SJSA1 (cell line): ENCODE results near the gene IFI27L1. TPM values are rescaled to one million over a fixed set of nuclear protein-coding genes. Genes with fewer than 3 reads are reported as not detected.

Experiments used
- DNase-seq, 2 experiments: peaks; one replicate each; pipeline ENCODE4 v3.0.0-alpha.2; 2015 to 2020; ENCODE audit warnings: low spot score in 2 of 2, low read depth in 1 of 2
- H3K27ac ChIP-seq: fragments of 250-450 bp; sonication (Bioruptor Pico); 2 replicates; pipeline ENCODE4 v1.5.1; 2020; ENCODE audit warnings: mild to moderate bottlenecking, moderate library complexity
- H3K27me3 ChIP-seq: fragments of 250-450 bp; sonication (Bioruptor Pico); replicated peaks from 2 replicates; pipeline ENCODE4 v1.5.1; 2020; ENCODE audit warnings: mild to moderate bottlenecking, moderate library complexity
- H3K36me3 ChIP-seq: fragments of 250-450 bp; sonication (Bioruptor Pico); 2 replicates; pipeline ENCODE4 v1.5.1; 2020; ENCODE audit warnings: mild to moderate bottlenecking
- H3K4me1 ChIP-seq: fragments of 250-450 bp; sonication (Bioruptor Pico); replicated peaks from 2 replicates; pipeline ENCODE4 v1.6.1; 2021; ENCODE audit warnings: mild to moderate bottlenecking
- H3K4me3 ChIP-seq: fragments of 250-450 bp; sonication (Bioruptor Pico); 2 replicates; pipeline ENCODE4 v1.5.1; 2020; ENCODE audit warnings: mild to moderate bottlenecking
- H3K9me3 ChIP-seq: fragments of 250-450 bp; sonication (Bioruptor Pico); replicated peaks from 2 replicates; pipeline ENCODE4 v1.5.1; 2020; ENCODE audit warnings: mild to moderate bottlenecking
- total RNA-seq: library from RNA; depleted of rRNA; stranded (reverse); fragments of >200 nt; shearing (Covaris generic); gene quantifications from 2 replicates; pipeline ENCODE4 v1.2.3, GENCODE V29; 2014

The IFI27L1 gene
- total RNA-seq, 1 experiment from 2014 or later: 23.3 TPM

- Histone ChIP-seq H3K27ac (no peak overlapping the region), H3K4me1 (no peaks in the 10 kb centered on the region), H3K27me3 (no peaks in the 10 kb centered on the region), H3K4me3 (no peak overlapping the region), H3K9me3 (no peaks in the 10 kb centered on the region), H3K36me3 (peaks cover 37% of the 10 kb centered on the region)
- no peak for DNase-seq
Observed at GRCh38 chr14:94043756-94044475, 37.2 kb upstream of the IFI27L1 start.

- no peaks in the 10 kb centered on the region for H3K4me1 ChIP-seq
- DNase-seq: no peak
- no peak overlapping the region for H3K27ac ChIP-seq
- H3K27me3 ChIP-seq: no peaks in the 10 kb centered on the region
- H3K36me3 ChIP-seq: peaks cover 42% of the 10 kb centered on the region
- no peak overlapping the region for H3K4me3 ChIP-seq
- no peaks in the 10 kb centered on the region for H3K9me3 ChIP-seq
Observed at GRCh38 chr14:94044476-94045091, 36.5 kb upstream of the IFI27L1 start.

GRCh38 chr14:94045101-94045500, 36.0 kb upstream of the IFI27L1 start:
- Histone ChIP-seq H3K27ac (no peak overlapping the region), H3K9me3 (no peaks in the 10 kb centered on the region), H3K4me1 (no peaks in the 10 kb centered on the region), H3K27me3 (no peaks in the 10 kb centered on the region), H3K36me3 (peaks cover 47% of the 10 kb centered on the region), H3K4me3 (no peak overlapping the region)
- DNase-seq: no peak

GRCh38 chr14:94045563-94046345, 35.4 kb upstream of the IFI27L1 start:
- Histone ChIP-seq H3K27me3 (no peaks in the 10 kb centered on the region), H3K36me3 (peaks cover 53% of the 10 kb centered on the region), H3K4me3 (no peak overlapping the region), H3K27ac (no peak overlapping the region), H3K9me3 (no peaks in the 10 kb centered on the region), H3K4me1 (no peaks in the 10 kb centered on the region)
- DNase-seq: no peak

GRCh38 chr14:94046696-94047250, 34.3 kb upstream of the IFI27L1 start:
- Histone ChIP-seq H3K4me1 (no peaks in the 10 kb centered on the region), H3K36me3 (peaks cover 64% of the 10 kb centered on the region), H3K27ac (no peak overlapping the region), H3K27me3 (no peaks in the 10 kb centered on the region), H3K4me3 (no peak overlapping the region), H3K9me3 (no peaks in the 10 kb centered on the region)
- DNase-seq: no peak

GRCh38 chr14:94047581-94047980, 33.5 kb upstream of the IFI27L1 start:
- no peak overlapping the region for H3K27ac ChIP-seq
- H3K4me3 ChIP-seq: no peak overlapping the region
- no peaks in the 10 kb centered on the region for H3K4me1 ChIP-seq
- DNase-seq: no peak
- no peaks in the 10 kb centered on the region for H3K9me3 ChIP-seq
- H3K36me3 ChIP-seq: peaks cover 72% of the 10 kb centered on the region
- H3K27me3 ChIP-seq: no peaks in the 10 kb centered on the region

- Histone ChIP-seq H3K4me1 (no peaks in the 10 kb centered on the region), H3K27ac (no peak overlapping the region), H3K27me3 (no peaks in the 10 kb centered on the region), H3K4me3 (no peak overlapping the region), H3K36me3 (peaks cover 79% of the 10 kb centered on the region), H3K9me3 (no peaks in the 10 kb centered on the region)
- no peak for DNase-seq
Observed at GRCh38 chr14:94048691-94049624, 32.2 kb upstream of the IFI27L1 start.

GRCh38 chr14:94049625-94050023, 31.5 kb upstream of the IFI27L1 start:
- Histone ChIP-seq H3K4me1 (no peaks in the 10 kb centered on the region), H3K4me3 (no peak overlapping the region), H3K9me3 (no peaks in the 10 kb centered on the region), H3K27ac (no peak overlapping the region), H3K36me3 (peaks cover 85% of the 10 kb centered on the region), H3K27me3 (no peaks in the 10 kb centered on the region)
- DNase-seq: no peak

- Histone ChIP-seq H3K4me3 (no peak overlapping the region), H3K4me1 (no peaks in the 10 kb centered on the region), H3K36me3 (peaks cover 87% of the 10 kb centered on the region), H3K27ac (no peak overlapping the region), H3K9me3 (no peaks in the 10 kb centered on the region), H3K27me3 (no peaks in the 10 kb centered on the region)
- DNase-seq: no peak
Observed at GRCh38 chr14:94050231-94050880, 30.8 kb upstream of the IFI27L1 start.

- no peak for DNase-seq
- Histone ChIP-seq H3K4me3 (no peak overlapping the region), H3K36me3 (peaks cover 87% of the 10 kb centered on the region), H3K9me3 (no peaks in the 10 kb centered on the region), H3K4me1 (no peaks in the 10 kb centered on the region), H3K27ac (no peak overlapping the region), H3K27me3 (no peaks in the 10 kb centered on the region)
Observed at GRCh38 chr14:94051115-94051514, 30.0 kb upstream of the IFI27L1 start.

- no peaks in the 10 kb centered on the region for H3K9me3 ChIP-seq
- H3K27ac ChIP-seq: no peak overlapping the region
- H3K4me1 ChIP-seq: no peaks in the 10 kb centered on the region
- no peak overlapping the region for H3K4me3 ChIP-seq
- H3K36me3 ChIP-seq: peaks cover 91% of the 10 kb centered on the region
- no peak for DNase-seq
- H3K27me3 ChIP-seq: no peaks in the 10 kb centered on the region
Observed at GRCh38 chr14:94051779-94052178, 29.3 kb upstream of the IFI27L1 start.

- Histone ChIP-seq H3K4me3 (no peak overlapping the region), H3K27ac (no peak overlapping the region), H3K36me3 (peaks cover 91% of the 10 kb centered on the region), H3K27me3 (no peaks in the 10 kb centered on the region), H3K4me1 (no peaks in the 10 kb centered on the region), H3K9me3 (no peaks in the 10 kb centered on the region)
- no peak for DNase-seq
Observed at GRCh38 chr14:94052199-94052598, 28.9 kb upstream of the IFI27L1 start.

- Histone ChIP-seq H3K36me3 (peaks cover 89% of the 10 kb centered on the region), H3K27me3 (no peaks in the 10 kb centered on the region), H3K9me3 (no peaks in the 10 kb centered on the region), H3K4me1 (no peaks in the 10 kb centered on the region), H3K27ac (no peak overlapping the region), H3K4me3 (no peak overlapping the region)
- DNase-seq: no peak
Observed at GRCh38 chr14:94052662-94053061, 28.4 kb upstream of the IFI27L1 start.
